Activated effector memory CD4-positive, alpha-beta T cell treated with anti-CD3 and anti-CD28 coated beads, Interleukin-2, amount 50 U/mL, for 16 hours (primary cell): ENCODE results near the gene FMC1.
"Not testable (repeated sequence)": the region's sequence is repeated elsewhere in the genome, so short reads cannot be mapped to it uniquely, and the experiment has no call there.

Experiments
- DNase-seq: peaks from one replicate; pipeline ENCODE4 v3.0.0-alpha.2; 2020

FMC1 gene, protein sequence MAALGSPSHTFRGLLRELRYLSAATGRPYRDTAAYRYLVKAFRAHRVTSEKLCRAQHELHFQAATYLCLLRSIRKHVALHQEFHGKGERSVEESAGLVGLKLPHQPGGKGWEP

DNA sequence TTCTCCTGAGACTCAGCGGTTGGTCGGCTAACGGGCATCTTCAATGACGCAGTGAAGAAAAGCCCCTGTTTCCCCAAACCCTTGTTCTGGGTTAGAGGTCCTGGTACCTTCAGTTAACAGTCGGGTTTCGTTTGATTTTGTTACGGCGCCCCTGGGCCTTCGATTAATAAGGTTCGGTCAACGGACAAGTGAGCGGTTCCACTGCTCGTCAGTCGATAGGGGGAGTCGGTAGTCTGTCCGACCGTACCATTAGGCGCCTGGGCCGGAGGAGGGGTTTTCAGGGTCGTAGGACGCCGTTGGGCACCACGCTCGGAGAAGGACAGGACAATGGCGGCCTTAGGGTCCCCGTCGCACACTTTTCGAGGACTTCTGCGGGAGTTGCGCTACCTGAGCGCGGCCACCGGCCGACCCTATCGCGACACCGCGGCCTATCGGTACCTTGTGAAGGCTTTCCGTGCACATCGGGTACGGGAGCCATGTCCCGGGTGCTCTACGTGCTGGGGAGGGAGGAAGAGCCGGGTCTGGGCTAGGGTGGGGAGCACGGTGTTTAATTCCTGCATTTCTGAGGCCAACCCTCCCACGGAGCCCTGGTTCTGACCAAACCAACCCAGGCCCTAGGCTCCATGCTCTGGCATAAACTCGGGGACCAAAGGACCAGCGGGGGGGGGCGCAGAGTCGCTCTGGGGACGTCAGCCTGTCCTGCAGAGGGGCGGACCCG is at the start of gene FMC1:
Gene FMC1, plus strand, starts transcription at position 280 of the 718 bp plus-strand sequence. Its CDS starts 48 bp downstream, at position 328.
- DNase-seq = peak; percentile 93

DNA sequence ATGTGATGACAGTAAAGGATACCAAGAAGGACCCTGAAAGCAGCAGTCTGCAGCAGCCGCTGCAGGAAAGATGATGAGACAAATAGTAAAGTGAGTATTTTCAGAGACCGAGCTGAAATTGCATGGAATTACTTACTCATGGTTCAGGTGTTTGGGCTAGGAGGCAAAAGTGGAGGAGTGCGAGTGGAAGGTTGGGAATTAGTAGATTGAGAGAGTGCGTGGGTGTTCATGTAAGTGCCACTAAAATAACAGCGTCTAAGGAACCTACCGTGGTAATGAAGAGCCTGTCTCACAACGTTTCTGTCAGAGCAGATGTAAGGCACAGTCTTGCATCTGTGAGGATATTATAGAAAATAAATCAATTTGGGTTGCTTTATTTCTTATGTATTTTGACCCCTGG is 48.3 kb upstream of the FMC1 start:
- no peak for DNase-seq

DNA sequence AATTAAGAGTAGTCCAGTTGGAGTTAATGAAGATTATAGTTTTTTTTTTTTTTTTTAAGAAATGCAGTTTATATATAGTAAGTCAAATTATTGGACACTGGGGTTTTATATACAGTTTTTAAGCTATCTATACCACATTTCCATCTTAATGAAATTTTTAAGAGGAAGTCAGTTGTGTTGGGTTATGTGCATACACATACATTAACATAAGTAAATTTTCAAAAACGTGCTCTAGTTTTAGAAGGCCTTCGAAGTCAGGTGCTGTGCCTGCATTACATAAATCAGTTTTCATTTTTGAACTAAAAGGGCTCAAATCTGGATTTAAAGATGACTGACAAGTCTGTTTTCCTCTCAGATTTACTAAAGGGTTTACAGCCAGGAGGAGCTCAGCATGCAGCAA is 47.6 kb upstream of the FMC1 start:
- no peak for DNase-seq

DNA sequence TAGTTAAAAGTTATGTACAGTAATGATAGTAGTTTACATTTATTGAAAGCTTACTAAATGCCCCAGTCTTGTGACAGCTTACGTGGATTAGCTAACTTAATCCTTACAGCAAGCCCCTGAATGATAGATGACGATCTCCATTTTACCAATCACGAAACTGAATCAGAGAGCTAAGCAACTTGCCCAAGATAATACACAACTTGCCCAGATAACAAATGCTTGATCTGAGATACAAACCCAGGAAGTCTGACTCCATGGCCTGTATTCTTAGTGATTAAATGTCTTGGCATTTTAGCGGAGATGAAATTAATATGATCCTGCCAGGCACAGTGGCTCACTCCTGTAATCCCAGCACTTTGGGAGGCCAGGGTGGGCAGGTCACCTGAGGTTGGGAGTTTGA is 46.9 kb upstream of the FMC1 start:
- DNase-seq = no peak

GRCh38 chr7:139294951-139295575 is 46.1 kb upstream of the FMC1 start:
- no peak for DNase-seq

DNA sequence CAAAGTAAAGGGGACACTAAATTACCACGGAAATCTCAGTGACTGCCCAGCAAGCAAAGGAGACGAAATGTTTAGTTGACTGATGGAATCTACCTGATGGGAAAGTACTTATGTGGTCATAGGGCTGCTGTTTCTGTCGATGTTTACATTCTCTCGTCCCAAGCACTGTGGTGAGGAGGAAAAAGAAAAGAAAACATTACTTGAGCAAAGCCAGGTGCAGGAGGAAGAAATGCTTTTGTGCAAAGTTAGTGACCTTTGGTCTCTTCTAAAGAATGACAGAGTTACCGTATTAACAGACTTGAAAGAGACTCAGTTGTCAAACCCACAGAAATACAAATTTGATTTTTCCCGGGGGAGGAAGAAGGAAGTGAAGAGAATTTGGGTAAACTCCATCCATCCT is 43.3 kb upstream of the FMC1 start:
- DNase-seq = no peak

GRCh38 chr7:139299296-139299695 is 41.8 kb upstream of the FMC1 start:
- no peak for DNase-seq

GRCh38 chr7:139300390-139300789 is 40.7 kb upstream of the FMC1 start:
- DNase-seq = no peak

DNA sequence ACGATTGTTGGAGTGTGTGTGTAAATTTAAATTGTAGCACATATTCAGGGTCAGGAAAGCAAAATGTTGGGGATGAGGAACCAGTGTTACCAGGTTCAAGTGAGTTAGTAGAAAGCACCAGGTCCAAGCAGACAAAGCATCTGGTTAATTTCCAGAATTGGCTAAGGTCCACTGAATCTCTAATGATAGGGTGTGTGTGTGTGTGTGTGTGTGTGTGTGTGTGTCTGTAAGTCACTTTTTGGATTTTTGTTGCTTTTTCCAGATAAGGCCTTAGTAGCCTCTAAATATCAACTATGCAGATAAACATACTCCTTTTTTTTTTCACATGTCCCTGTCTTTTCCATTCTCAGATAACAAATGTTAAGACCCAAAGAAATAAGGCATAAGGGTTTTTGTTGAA is 36.6 kb upstream of the FMC1 start:
- DNase-seq = no peak

DNA sequence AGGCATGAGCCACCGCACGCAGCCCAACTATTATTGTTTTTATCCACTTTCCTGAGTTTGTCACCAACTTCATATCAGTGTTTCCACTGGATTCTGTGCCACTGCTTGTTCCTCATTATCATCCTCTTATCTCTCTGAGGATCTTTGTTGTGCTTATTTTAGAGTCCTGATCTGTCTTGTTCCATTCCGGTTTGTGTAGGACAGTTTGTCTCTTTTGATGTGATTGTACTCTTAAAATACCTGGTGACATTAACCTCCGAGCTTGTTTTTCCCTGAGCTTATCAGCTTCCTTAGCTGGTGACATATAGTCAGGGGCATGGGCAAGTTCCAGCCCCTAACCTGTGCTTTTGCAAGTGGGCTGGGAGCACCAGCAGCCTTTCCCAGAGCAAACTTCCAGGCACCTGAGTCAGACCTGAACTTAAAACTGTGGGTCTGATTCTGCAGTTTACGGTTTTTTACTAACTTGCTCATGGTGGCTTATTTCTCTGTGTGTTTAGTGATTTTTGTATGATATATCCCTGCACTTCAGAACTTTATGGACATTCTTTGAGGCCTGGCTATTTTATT is 23.1 kb upstream of the FMC1 start:
- no peak for DNase-seq

DNA sequence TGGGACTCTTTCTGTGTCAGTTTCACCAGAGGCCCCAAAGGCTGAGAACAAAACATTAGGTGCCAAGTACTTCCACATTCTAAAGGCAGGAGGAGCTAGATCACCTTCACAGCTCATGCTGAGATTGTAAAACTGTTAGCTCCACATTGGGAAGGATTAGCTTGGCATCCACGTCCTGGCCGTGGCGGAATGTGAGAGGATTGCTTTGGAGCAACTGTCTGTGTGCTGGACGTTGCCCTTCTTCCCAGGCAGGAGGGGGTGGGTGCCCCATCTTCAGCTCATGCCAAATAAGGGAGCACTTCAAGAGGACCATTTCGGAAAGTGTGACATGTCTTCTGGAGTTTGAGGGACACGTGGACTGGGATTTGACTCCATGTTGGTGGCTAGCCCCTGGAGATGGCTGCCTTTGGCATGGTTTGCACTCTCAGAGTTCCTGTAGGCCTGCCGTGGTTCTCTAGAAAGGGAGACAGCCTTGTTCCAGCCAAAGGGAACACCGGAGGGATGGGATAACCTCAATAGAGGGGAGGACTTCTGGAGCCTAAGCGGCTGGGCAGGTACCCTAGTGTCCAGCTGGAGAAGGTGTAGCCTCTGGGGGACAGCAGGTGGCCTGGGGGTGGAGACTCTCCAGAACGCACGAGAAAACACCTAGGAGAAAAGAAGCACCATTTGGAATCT is 19.9 kb upstream of the FMC1 start:
- DNase-seq = no peak

GRCh38 chr7:139324709-139325108 is 16.4 kb upstream of the FMC1 start:
- DNase-seq = not testable (repeated sequence)

- DNase-seq = no peak
Measured at GRCh38 chr7:139328375-139328774, 12.8 kb upstream of the FMC1 start.

DNA sequence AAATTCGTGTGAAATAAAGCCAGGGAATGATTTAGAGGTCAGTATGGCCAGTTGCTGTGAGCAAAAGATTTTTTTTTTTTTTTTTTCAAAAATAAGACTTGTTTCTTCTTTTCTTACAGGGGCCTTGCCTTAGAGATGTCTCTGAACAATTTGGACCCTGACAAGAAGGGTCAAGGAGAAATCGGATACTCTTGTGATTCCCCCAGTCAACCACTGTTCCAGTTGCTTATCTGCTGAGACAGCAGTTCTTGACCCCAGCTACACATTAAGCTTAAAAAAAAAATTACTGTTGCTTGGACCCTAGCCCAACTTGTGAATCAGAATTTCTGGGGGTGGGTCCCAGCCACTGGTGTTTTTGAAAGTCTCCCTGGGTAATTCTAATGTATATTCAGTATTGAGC is 12.0 kb upstream of the FMC1 start:
- no peak for DNase-seq

DNA sequence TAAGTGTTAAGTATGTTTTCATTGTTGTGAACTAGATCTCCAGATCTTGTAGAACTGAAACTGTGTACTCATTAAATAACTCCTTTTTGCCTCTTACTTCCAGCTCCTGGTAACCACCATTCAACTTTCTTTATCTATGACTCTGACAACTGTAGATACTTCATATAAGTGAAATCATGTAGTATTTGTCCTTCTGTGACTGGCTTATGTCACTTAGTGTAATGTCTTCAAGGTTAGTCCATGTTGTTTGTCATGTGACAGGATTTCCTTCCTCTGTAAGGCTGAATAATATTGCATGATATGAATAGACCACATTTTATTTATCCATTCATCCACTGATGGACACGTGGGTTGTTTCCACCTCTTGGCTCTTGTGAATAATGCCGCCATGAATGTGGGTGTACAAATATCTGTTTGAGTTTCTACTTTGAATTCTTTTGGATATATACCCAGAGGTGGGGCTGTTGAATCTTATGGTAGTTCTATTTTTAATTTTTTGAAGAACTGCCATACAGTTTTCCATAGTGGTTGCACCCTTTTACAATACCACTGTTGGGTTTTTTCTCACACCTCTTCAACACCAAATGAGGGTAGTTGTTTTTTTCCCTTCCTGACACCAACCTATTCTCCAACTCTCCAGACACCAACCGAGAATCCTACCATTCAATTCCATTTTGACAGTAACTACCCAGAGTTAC is 10.7 kb upstream of the FMC1 start:
- no peak for DNase-seq

- DNase-seq = no peak
Measured at GRCh38 chr7:139332697-139333359, 8.3 kb upstream of the FMC1 start.

- DNase-seq = not testable (repeated sequence)
Measured at GRCh38 chr7:139333443-139333842, 7.7 kb upstream of the FMC1 start.

GRCh38 chr7:139334399-139335150 is 6.6 kb upstream of the FMC1 start:
- DNase-seq = no peak

- no peak for DNase-seq
Measured at GRCh38 chr7:139339025-139339424, 2.1 kb upstream of the FMC1 start.

DNA sequence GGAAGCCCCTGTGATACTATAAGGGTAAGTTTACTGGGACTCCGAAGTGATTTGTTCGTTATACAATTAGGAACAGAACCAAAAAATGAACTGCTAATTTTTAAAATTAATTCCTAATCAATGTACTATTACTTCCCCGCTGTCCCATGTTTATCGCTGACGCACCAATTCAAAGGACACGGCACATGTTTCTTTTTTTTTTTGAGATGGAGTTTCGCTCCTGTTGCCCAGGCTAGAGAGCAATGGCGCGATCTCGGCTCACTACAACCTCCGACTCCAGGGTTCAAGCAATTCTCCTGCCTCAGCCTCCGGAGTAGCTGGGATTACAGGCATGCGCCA is 1.5 kb upstream of the FMC1 start:
- no peak for DNase-seq

DNA sequence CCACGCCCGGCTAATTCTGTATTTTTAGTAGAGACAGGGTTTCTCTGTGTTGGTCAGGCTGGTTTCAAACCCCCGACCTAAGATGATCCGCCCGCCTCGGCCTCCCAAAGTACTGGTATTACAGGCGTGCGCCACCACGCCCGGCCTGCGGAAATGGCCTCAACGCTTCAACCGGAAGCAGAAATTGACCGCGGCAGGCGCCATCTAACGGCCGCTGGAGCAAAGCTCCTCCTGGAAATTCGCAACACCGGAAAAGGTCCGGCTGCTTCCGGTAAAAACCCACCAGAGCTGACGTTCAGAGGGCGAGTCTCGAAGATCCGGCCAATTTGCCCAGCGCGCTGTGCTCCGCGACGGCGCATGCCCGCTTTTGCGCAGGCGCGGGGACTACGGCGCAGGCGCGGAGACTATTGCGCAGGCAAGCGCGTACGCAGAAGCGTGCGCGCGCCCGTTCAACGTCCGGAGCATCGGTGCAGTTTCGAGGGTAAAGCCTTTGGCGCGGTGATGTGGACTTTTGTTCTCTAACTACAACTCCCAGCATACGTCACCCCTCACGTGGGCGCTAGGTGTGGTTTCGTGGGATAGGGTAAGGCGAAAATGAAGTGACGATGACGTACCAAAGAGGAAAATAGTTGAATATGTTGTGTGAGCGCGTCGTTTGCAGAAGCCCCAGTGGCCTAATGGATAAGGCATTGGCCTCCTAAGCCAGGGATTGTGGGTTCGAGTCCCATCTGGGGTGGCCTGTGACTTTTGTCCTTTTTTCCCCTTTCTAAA is 915 bp upstream of the FMC1 start:
- peak; percentile 99 for DNase-seq
